HG03442 (cell line): ENCODE data around the gene GLRA1.
"Not testable (repeated sequence)": the region's sequence is repeated elsewhere in the genome, so short reads cannot be mapped to it uniquely, and the experiment has no call there.

Source experiments
- ATAC-seq: cut with Tn5 transposase; IDR thresholded peaks from one replicate; pipeline ENCODE4 v1.9.1; 2021; ENCODE audit warnings: mild to moderate bottlenecking, moderate library complexity; ENCODE audit not compliant: unreplicated experiment

GLRA1 gene

DNA sequence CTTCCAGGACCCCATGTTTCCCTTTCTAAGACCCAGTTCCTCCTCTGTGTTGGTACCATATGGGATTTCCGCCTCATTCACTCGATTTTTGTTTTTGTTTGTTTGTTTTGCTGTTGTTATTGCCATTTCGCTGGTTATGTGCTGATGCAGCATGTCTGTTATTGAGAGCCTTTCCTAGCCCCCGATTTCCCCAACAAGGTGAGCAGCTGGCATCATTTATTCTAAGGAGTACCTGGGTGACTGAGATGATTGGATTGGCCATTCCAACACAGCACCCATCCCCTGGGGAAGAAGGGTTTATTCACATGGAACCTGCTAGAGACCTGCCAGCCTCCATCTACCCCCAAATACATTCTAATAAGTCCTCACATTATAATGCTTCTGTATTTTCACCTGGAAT is 2.7 kb downstream of the GLRA1 start:
- no peak for ATAC-seq

DNA sequence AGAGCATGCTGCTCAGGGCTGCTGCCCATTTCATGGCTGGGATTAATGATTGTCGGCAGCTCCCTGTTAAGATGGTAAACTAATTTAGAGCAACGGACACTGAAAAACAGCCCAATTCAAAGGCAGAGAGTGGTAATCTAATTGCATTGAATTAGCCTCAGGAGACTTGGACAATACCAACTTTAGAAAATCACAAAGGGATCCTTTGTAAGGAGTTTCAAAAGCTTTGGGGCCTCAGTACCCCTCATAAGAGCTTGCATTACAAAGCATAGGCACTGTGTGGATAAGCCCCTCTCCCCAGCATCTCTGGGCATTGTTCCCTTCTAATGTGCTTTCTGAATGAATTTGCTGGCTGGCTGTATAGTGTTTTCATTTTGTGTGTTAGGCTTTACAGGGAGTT is 6.7 kb downstream of the GLRA1 start:
- ATAC-seq, result no peak

DNA sequence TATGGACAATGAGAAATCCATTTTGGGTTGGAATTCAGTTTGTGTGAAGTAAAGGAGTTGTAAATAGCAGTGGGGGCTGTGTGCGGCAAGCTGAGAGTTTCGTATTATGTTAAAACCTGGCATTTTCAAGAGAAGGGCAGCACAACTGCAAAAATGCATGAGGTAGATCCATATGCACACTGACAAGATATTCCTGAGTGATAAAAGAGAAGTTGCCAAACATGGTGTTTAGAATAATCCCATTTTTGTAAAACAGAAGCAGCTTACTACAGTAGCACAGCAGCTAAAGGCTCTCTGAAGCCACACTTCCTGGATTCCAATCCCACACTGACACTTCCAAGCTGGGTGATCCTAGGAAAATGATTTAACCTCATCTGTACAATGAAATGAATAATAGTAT is 11.2 kb downstream of the GLRA1 start:
- ATAC-seq, result no peak

DNA sequence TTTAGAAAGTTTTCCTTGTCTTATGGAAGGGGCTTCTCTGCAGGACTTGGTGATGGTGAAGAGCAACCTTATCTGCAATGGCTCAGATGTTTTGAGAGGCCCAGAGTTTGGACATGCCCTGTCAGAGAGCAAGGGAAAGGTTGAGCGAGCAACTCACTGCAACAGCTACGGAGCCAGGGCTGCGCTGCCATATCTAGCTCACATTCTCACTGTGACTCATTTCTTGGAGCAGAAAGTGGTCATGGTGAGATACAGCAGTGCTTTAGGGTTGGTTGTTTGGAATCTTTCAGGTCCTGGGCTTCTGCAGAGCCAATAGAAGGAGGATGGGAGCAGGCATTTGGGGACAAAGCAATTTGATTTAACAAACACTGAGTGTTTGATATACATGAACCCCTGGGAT is 12.3 kb downstream of the GLRA1 start:
- no peak for ATAC-seq

DNA sequence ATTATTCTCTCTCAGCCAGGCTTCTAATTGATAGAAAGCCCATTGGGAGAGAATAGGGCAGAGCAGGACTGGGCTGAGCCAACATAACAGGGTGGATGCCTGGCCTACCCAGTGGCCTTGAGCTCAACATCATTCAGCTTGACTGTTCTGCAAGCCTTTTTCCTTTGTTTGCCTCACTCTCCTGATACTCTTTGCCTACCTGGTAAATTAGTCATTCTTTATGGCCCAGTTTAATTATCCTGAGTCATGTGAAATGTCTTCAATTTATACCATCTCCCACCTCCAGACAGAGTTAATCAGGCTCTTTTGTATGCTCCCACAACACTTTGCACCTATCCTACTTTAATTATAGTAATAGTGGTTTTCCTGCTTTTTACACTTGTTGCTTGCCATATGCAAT is 13.6 kb downstream of the GLRA1 start:
- ATAC-seq, result no peak

DNA sequence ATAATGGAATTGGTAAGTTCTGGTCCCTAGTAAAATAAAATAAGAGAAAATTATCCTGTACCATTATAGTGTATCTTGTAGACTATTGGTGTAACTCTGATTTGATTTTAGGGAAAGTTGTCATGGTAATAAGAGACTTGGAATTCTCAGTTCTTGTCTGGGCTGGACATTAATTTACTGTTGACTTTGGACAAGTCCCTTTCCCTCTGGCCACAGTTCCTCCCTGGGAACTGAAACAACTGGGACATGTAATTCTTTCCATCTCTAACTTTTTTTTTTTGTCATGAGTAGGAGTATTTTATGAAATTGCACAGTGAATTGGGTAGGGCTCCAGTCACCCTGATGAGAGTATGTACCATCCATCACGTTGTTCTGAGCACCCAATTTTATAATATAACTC is 15.0 kb downstream of the GLRA1 start:
- ATAC-seq, result no peak

DNA sequence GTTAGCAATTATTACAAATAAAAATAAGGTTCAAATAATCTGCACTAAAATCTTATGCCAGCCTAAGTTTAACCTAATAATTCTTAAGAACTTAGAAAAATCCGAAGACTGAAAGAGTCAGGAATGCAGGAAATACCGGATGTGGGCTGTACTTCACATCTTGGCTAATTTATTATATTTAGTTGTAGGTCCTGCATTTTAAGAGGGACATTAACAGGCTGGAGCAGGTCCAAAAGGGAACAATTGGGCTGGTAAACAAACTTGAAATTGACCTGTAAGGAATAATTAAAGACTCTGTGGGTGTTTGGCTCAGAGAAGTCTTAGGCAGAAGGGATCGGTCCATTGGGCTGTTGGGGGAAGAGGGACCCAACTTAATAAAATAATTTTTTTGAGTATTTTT is 18.4 kb downstream of the GLRA1 start:
- ATAC-seq, result no peak

DNA sequence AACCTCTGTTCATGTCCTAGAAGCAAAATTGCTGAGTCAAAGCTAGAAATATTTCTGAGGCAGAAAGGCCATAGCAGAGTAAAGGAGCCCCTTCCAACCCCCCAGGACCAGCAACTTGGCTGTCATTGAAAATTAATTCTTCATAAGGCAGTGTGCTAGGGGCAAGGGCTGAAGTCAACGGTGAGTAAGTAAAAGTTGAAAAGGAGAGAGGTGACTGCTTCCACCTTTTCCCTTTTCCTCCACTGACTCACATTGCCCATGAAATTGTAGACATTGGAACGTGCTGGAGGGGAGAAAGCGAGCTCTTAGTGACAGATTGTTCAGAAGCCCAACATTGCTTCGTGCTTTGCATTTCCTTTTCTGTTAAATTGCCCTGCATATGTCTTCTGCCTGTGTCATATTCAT is 19.1 kb downstream of the GLRA1 start:
- no peak for ATAC-seq

DNA sequence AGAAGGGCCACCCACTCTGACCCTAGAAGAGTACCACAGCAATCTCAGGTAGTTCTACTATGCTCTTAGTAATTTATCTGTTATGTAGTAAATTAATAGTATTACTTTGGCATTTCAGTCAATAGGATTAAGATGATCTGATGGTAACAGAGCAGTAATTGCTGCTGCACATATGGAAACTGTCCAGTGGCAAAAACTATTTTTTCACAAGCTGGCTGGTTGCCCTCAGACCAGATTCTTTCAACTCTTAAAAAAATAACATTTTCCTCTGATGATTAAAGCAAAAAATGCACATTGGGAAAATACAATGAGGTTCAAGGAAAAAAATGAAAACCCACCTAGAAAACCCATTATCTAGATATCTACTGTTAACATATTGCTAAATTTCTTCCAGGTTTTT is 19.7 kb downstream of the GLRA1 start:
- no peak for ATAC-seq

DNA sequence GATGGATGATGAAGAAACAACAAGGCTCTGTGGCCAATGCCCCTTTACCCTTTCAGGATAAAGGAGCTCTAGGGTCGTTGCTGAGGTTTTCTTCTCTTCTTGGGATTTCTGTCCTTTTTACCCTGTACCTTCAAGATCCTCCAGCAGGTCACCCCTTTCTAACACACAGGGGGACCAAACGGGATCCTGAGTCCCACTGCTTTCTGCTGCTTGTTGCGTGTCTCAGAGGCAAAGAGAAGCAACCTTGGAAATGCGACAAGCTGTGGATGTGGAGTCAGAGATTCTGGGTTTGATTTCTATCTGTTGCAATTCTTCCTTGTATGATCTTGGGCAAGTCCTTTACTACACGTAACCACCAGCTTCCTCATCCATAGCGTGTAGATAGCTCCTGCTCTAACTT is 20.5 kb downstream of the GLRA1 start:
- ATAC-seq, result no peak

DNA sequence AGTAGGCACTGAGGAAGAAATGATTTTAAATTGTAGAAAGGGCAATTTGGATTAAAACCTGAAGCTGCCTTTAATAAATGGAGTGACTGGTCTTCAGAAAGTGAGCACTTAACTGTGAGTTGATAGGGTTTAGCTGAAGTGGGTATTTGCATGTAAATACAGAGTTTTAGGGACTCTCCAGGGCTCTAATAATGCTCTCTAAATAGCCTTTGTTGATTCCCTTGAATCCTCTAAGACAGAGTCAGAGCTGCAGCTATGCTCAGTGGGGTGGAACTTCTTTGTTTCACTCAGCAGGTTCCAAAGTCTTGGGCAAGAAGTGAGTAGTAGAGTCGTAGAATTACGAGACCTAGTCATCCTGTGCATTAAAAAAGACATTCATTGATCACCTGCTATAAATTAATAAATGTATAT is 21.4 kb downstream of the GLRA1 start:
- ATAC-seq, result peak; percentile 98

DNA sequence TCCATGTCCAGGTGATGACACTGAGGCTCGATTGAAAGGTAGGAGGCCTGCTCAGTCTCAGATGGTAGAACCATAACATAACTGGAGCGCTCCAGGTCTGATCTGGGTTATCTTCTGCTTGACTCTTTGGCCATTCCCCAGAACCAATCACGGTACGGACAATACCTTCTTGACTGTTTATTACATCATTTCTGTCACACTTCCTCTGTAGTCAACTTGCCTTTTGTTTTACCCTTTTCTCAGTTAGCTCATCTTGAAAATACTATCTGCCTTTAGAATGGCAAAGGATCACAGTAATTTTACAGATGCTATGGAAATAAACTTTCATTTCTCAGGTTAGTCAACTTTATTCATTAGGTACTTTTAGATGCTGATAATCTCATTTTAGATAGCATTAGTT is 22.4 kb downstream of the GLRA1 start:
- no peak for ATAC-seq

DNA sequence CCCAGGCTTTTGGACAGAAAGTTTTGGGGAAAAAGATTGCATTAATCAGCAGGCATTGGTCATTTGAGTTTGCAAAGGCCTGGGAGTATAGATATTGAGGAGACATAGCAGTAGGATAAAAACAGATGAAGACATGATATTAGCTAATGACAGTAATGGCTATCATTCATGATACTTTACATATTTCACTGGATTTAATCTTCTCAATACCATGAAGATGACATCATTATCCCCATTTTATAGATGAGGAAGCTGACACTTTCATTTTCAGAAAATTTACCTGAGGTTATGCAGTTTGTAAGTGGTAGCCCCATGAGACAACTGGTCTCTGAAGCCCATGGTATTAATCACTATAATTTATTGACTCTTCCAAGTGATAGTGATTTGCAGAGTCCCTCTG is 23.0 kb downstream of the GLRA1 start:
- ATAC-seq, result no peak

DNA sequence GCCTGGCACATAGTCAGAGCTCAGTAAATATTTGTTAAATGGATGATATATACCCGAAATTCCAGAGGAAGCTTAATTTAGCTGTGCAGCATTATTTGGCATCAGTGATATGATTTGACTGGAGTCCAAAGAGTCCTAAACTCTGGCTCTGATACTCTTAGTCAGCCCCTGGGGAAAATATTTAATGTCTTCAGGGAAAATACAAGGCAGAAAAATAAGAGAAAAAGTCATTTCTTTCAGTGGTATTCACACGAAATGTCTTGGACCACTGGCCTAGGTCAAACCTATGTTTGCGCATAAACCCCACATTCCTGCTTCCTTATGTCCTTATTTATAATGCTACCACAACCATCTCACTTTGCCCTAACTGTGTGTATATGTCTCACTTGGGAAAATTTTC is 23.8 kb downstream of the GLRA1 start:
- ATAC-seq, result no peak

DNA sequence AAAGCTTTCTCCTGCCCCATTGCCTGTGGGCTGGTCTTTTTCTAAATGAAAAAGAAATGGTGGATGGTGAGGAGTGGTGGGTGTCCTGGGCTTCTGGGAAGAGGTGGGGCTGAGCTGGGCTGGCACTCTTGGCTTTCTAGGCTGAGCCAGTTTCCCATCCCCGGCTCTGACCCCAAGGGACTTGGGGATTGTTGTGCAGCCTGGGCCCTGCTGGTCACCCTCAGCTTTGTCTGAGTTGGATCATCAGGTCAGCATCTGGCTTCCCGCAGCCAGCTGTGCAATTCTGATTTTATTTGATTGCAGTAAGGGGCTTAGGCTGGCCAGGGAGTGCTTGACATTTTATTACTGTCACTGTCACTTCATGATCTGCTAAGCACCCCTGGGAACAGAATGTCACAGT is 25.3 kb downstream of the GLRA1 start:
- no peak for ATAC-seq

DNA sequence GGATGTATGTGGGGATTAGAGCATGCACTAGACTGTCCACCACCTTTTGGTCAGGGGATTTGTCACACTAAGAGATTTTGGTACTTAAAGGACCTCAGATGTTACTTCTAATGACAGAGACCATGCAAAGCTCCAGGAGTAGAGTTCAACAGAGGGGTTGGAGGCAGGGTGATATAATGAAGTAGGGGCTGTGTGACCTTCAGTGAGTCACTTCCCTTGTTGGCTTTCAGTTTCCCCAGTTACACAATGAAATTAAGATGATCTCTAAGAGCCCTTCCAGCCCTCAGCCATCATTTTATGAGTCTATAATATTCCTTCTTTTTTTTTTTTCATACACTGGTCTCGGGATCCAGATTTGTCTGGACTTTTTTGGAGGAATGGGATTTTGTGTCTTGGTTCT is 26.8 kb downstream of the GLRA1 start:
- ATAC-seq, result peak; percentile 36

DNA sequence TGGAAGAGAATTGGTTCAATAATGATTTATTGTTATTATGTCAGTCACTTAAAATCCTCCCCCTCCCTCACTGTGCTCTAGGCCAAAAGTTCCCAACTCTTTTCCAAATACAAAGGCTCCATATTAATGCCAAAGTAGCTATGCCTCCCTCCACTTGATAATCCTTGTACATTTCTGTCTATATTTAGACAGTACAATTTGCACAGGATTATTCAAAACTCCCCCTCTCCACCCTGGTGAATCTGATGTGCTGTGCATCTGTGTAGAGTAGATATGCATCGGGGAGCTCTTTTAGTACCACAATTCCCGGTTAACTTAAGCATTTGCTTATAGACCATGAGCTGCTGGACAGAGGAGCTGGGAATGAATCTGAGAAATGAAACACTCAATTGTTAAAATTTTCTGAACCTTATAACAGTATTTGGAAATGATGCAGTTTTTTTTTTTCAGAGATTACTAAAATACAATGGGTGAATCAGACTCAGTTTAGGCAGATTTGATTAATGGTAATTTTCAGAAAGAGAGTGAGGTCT is 27.6 kb downstream of the GLRA1 start:
- no peak for ATAC-seq

DNA sequence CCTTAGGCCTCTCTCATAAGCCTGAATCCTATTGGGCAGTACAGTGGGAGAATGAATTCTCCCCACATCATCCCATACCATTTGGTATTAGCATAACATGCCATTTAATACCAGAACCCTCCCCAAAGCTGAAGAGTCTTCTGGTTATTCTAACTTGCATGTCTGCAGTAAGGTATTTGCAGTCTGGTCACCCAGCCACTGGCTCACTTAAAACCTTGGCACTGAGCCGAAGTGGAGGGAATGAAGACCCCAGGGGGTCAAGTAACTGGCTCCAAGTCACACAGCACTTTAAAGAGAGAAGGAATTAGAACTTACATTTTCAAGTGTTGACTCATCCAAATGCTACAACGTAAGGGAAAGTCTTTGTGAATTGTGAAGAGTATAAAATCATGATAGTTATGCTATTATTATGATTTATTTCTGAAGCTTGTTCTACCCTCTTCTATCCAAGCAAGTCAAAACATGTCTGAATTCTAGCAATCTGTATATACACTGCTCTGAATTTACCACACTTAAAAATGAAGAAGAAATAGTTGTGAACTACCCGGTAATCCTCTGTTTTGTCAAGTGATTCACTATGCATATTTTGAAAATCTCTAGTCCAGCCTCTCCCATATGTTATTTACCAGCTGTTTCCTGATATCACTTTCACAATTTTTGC is 28.5 kb downstream of the GLRA1 start:
- no peak for ATAC-seq

DNA sequence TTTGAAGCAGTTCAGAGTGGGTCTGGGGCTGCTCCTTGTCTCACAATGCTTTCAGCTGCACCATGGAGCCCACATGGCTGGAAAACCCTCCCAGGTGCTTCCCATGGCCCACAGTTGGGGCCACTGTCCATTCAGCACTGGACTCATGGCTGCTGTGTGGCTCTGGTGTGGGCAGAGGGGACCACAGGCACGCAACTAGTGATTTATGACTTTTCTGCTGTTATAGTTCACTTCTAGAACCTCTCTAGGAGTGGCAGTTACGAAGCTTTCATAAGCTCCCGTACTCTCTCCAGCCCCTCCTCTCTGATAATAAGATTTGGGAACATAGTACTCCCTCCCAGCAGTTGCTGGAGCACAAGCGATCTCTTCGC is 29.0 kb downstream of the GLRA1 start:
- ATAC-seq, result no peak

DNA sequence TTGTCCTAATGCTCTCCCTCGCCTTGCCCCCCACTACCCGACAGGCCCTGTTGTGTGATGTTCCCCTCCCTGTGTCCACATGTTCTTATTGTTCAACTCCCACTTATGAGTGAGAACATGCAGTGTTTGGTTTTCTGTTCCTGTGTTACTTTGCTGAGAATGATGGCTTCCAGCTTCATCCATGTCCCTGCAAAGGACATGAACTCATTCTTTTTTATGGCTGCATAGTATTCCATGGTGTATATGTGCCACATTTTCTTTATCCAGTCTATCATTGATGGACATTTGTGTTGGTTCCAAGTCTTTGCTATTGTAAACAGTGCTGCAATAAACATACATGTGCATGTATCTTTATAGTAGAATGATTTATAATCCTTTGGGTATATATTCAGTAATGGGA is 31.2 kb downstream of the GLRA1 start:
- not testable (repeated sequence) for ATAC-seq

DNA sequence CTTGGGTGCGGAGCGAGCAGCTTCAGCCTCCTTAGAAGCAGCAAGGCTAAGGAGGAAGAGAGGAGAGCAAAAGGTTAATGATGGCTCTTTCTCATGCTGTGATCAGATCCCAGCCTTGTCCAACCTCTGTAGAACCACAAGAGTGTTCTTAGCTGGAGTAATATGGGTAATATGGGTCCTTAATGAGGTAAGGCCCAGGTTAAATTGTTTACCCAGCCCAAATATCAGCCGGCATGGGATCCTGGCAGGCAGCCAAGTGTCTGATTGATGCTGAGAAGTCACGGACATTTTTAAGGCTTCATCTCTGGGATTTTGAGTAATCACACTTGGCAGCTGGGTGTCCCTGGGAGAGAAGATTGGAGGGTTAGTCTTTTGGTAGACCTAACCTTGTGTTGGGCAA is 32.3 kb downstream of the GLRA1 start:
- no peak for ATAC-seq

DNA sequence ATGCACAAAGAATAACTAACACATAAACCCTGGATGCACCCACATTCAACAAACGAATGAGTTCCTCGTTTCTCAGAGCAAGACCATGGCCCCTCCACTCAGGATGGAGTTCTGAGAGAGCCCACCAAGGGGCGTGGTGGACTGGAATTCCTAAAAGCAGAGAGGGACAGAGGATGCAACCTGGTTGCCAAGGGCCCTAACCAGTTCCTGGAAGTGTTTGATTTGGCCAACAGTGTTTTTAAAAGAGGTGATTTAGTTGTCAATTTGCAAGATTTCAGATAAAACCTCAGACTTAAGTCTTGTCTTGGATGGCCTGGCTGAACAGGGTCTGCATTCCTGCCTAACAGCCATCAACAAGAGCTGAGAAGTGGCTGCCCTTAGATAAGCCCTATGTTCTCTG is 34.4 kb downstream of the GLRA1 start:
- ATAC-seq, result no peak

DNA sequence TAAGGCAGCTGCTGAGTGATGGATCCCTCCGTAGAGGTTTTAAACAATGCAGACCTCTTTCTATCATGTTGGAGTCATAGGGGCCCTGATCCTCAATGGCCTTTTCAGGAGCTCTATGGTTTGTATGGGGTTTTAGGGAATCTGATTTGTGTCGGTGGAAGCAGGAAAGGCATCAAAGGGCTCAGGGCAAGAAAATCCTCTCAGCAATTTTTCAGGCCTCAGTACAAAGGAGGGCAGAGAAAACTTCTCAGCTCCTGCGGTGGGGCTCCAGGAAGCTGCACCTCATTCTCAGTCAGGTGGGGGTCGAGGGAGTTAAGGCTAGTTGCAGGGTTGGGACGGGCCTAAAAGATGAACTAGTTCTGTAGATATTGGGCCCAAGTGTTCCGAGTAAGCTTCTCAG is 35.0 kb downstream of the GLRA1 start:
- ATAC-seq, result no peak
